ENCODE data around the gene NR4A3. TPM values are rescaled to one million over a fixed set of nuclear protein-coding genes. Genes with fewer than 3 reads are reported as not detected.

Gene NR4A3
- total RNA-seq, 2 donors from 2014 or later = 38.6 to 92.1 TPM

DNA sequence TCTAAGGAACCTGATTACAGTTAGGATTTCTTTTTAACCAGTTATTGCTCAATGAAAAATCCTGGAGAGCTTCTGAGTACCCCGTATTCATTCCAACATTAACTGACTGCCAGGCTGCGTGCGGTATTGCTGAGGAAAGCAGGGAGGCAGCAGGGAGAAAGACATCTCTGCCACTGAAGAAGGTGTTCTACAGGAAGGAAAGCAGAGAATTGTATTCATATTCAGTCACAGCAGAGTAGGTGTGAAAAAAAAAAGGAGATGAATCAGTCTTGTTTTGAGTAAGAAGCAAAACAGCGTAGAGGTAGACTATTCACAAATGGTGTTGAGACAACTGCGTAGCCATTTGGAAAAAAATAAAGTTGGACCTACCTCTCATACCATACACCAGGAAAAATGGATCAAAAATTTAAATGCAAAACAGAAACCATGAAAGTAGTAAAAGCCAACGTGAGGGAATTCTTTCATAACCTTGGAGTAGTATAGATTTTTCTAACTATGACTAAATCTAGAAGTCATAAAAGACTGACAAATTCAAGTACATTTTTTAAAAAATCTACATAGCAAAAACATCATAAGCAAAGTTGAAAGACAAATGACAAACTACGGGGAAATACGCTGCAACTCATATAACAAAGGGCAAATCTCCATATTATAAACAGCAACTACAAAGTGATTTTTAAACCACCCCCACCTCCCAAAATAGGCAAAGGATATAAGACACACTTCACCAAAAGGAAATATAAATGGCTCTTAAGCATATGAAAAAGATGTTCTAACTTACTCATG lies 9.9 kb upstream of the NR4A3 start:
- DNase-seq = no peak
- intact Hi-C loops (cut with DNase I) = no loop called here
- no peak for ATAC-seq

DNA sequence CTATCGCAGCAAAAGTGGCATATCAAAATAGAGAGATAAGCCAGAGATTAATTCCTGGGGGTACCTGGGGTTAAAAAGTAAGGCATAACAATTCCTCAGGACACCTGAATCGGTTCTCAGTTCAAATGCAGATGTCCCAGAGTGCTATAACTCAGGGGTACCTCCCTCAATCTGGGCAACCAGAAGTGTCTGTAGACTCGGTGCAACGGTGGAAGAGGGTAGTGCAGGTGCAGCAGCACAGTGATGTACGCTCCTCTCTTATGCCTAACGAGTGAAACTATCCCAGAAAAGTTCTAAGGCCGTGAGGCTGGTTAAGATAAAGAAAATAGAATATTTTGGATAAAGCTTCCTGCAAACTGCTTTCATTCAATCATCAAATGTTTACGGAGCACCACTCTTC lies 7.9 kb upstream of the NR4A3 start:
- ATAC-seq (no peak), DNase-seq (no peak)
- intact Hi-C loops (cut with DNase I) = no loop called here

- ATAC-seq (no peak), DNase-seq (no peak)
- intact Hi-C loops (cut with DNase I) = no loop called here
These were observed 7.3 kb upstream of the NR4A3 start for GRCh38 chr9:99814359-99814758.

DNA sequence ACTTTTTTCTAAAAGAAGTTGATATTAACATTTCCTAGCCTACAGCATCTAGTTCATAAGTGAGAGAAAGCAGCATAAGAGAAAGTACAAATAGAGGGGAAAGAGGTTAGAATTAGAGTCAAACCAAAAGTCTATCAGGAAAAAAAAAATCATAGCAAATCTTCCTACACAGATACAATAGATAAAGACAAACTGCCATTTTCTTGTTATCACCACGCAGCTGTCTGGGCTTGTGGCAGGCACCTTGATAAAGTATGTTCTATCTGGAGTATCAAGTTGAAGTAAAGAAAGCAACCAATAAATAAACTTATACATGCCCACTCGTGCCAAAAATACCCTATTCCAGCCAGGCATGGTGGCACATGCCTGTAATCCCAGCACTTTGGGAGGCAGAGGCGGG lies 5.3 kb upstream of the NR4A3 start:
- ATAC-seq (no peak), DNase-seq (no peak)
- intact Hi-C loops (cut with DNase I) = no loop called here

GRCh38 chr9:99818500-99818899 lies 3.2 kb upstream of the NR4A3 start:
- intact Hi-C loops (cut with DNase I) = no loop called here
- ATAC-seq (no peak), DNase-seq (no peak)

GRCh38 chr9:99819123-99819855 lies 2.4 kb upstream of the NR4A3 start:
- intact Hi-C loops (cut with DNase I) = no loop called here

GRCh38 chr9:99819856-99820684 lies 1.6 kb upstream of the NR4A3 start:
- intact Hi-C loops (cut with DNase I) = loop anchor here in 1 of 2 donors (2.0 kb wide), 2 partner anchors 369 to 463 kb away; no protein-coding TSS in a partner anchor
- peak; percentile 96 for DNase-seq
- peak; percentile 70 to 76 for ATAC-seq

More at GRCh38 chr9:99819123-99819855, 2.4 kb upstream of the NR4A3 start:
- DNase-seq (peak; percentile 93), ATAC-seq (peak; percentile 56 to 58)

DNA sequence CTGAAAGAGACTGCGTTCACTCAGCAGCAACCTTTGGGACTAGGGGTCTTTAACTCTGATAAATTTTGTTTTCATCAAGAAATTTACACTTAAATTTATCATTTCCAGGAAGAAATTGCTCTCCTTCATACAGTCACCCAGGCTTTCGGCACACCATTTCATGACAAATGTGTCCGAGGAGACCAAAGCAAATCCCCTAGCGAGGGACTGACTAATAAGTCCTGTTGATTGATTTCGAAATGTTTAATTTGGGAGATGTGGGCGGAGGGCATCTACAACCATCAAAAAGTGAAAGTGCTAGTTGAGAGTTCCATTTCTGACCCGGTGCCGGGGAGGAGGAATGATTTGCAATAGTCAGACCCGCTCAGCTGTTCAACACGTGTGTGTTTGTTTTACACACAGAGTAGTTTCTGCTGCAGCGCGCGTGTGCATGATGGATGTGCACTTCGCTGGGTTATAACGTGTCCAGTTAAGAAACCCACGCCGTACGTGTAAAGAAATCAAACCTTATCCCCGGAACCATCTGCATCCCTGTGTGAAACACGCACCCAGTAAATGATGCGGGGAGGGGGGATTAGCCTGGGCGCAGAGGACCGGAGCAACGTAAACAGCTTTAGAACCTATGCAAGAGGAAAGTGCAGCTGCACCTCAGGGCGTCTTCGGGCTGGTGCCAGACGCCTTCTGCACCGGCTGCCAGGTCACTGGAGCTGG lies 845 bp upstream of the NR4A3 start:
- DNase-seq = peak; percentile 76
- peak; percentile 3 to 5 for ATAC-seq
- intact Hi-C loops (cut with DNase I) = loop anchor here in 1 of 2 donors (2.0 kb wide), 2 partner anchors 370 to 464 kb away; no protein-coding TSS in a partner anchor

GRCh38 chr9:99822109-99822805 lies 572 bp downstream of the NR4A3 start:
- intact Hi-C loops (cut with DNase I) = no loop called here
- peak; percentile 35 for DNase-seq
- ATAC-seq = peak in 1 of 2 donors; percentile 0

DNA sequence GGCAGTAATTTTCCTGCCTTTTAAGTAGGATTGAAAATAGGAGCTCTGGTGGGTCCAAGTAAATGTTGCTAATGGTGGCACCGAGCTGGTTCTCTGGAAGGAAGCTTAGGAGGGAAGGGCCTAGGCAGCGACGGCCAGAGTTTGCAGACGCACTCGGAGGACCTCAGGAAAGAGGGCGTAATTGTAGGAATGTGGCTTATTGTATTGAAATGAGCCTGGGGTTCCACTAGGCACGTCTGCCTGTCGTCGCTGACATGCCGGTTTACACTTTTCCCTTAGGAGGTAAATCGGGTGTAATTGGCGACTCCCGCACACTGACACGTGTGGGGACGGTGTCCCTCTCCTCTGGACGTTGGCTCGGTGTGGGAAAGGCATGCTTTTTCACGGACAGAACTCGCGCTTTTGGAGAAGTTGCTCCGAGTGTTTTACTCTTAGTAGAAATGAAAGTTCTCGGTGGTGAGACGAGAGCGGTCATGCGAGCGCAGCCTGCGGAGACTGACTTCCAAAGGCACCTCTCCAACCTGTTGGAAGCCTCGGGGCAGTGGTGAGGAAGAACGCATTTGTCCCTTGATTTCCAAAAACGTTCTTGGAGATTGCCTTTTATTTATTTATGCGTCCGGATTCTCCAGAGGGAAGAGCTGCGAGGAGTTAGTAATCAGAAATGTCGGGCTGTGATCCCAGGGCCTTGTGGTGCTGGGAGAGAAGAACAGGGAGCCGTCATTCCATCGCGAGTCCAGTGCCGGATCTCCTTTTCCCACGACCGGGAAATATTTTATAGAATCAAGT lies 1.3 kb downstream of the NR4A3 start:
- DNase-seq (no peak), ATAC-seq (no peak)
- intact Hi-C loops (cut with DNase I) = no loop called here

DNA sequence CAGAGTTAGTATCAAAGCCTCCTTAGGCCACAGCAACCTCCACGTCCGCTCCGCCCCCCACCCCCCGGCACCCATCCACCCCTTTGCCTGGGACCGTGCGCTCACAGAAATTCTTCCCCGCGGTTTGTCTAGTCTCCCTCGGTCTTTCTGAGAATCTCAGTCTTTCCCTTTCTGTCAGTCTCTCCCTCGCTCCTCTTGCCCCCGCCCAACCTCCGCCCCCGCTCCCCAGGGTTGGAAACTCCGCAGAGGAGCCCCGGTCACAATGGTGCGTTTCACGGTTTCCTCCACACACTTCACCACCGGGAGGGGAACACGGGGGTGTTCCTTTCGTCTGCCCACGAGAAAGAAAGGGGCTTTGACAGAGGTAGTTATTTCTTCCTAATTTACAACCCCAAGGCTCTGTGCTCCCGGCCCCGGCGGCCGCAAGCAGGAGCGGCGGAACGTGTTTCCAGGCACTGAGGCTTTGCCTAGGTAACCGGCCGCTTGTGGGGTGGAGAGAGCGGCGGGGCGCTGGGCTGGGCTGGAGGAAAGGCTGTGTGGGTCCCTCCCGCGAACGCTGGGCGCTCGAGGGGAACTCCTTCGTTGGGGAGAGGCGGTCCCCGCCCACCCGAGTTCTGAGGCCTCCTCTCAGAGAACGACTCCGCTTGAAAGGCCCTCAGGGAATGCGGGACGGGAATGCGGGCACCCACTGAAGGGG lies 2.1 kb downstream of the NR4A3 start:
- intact Hi-C loops (cut with DNase I) = no loop called here
- DNase-seq (peak; percentile 56), ATAC-seq (no peak)

DNA sequence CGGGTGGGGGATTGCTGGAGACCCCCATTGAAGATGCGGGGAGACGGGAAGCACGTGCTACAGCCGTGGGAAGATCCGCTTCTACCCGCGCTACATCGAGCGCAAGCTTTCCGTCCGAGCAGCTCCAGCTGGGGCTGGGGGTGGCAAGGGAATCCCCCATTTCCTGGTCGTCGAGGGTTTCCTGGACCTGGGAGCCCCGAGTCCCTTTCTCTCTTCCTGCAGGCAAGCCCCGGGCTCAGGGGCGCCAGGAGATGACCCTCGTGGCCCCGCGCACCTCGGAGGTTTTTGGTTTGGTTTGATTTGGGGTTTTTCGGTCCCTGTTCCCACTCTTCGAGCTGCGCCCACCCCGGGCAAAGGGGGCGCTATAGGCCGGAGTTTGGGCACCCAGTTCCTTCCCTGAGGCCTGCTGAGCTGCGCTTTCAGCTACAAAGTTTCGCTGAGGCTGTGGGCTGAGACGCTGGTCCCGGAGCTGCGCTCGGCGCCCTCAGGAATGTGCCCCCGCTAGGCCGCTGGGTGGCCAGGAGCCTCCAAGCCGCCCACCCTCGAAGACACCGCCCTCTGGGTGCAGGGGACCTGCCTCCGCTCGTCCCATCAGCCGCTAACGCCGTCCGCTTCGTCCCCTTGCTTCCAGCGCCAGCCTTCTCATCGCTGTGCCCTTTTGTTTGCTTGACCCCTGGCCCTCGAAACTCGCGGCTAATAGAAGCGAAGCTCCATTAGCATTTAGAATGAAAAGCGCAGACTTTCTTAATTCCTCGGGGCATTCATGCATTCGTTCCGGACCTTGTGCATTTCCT lies 2.9 kb downstream of the NR4A3 start:
- peak; percentile 45 for DNase-seq

GRCh38 chr9:99825172-99826046 lies 3.7 kb downstream of the NR4A3 start:
- no peak for ATAC-seq
- intact Hi-C loops (cut with DNase I) = no loop called here
- DNase-seq = peak; percentile 25

More for the DNA sequence above, 2.9 kb downstream of the NR4A3 start:
- intact Hi-C loops (cut with DNase I) = no loop called here
- no peak for ATAC-seq

GRCh38 chr9:99826579-99826978 lies 4.9 kb downstream of the NR4A3 start:
- ATAC-seq = no peak
- no peak for DNase-seq
- intact Hi-C loops (cut with DNase I) = no loop called here

- no peak for DNase-seq
- no peak for ATAC-seq
- intact Hi-C loops (cut with DNase I) = no loop called here
These were observed 5.6 kb downstream of the NR4A3 start for GRCh38 chr9:99827244-99827643.
